SK-N-SH (cell line): ENCODE data around the gene ZNF784. TPM values are rescaled to one million over a fixed set of nuclear protein-coding genes. Genes with fewer than 3 reads are reported as not detected.

Source experiments
- CTCF ChIA-PET: fragments of 300-600, 350-600 bp; formaldehyde crosslinking; extraction: SDS; loops from one replicate; lab custom pipeline; 2021; lab: Yijun Ruan, JAX
- POLR2A ChIA-PET: fragments of 350-600 bp; sonication (Branson Sonifier 250); formaldehyde crosslinking; extraction: SDS; loops from one replicate; lab custom pipeline; 2020; ENCODE audit warnings: antibody characterized with exemption, inconsistent platforms; lab: Yijun Ruan, JAX
- DNase-seq: peaks from one replicate; pipeline ENCODE4 v3.0.0; 2012
- H2AFZ ChIP-seq: fragments of 200-600 bp; sonication (generic); 2 replicates; pipeline ENCODE4 v1.8.1; 2016; ENCODE audit warnings: antibody characterized with exemption, mild to moderate bottlenecking, low read depth
- H3F3A ChIP-seq: fragments of 200-600 bp; sonication (generic); replicated peaks from 2 replicates; pipeline ENCODE3; 2016; ENCODE audit warnings: antibody characterized with exemption, mild to moderate bottlenecking; ENCODE audit not compliant: insufficient read depth
- H3K27ac ChIP-seq, 2 experiments: fragments of 200-500 bp in 1 of 2; fragments of 200-600 bp in 1 of 2; sonication (Bioruptor generic) in 1 of 2; sonication (generic), shearing (Covaris generic) in 1 of 2; 2 replicates each; pipeline versions ENCODE4 v1.5.1 to v1.6.1; 2014 to 2016; ENCODE audit warnings: low read depth in 2 of 2, inconsistent platforms in 1 of 2, low read length in 1 of 2, mild to moderate bottlenecking in 1 of 2, mixed read lengths in 1 of 2
- H3K27me3 ChIP-seq: fragments of 200-600 bp; sonication (generic), shearing (Covaris generic); 2 replicates; pipeline ENCODE4 v1.6.1; 2016; ENCODE audit warnings: mixed run types; ENCODE audit not compliant: insufficient read depth
- H3K36me3 ChIP-seq, 2 experiments: fragments of 200-500 bp in 1 of 2; fragments of 200-600 bp in 1 of 2; sonication (Bioruptor generic) in 1 of 2; sonication (generic) in 1 of 2; replicated peaks in 1 of 2; 2 replicates each; pipeline versions ENCODE3 to v1.5.1; 2014 to 2016; ENCODE audit warnings: low read length in 1 of 2, mild to moderate bottlenecking in 1 of 2; ENCODE audit not compliant: insufficient read depth in 2 of 2, control insufficient read depth in 1 of 2
- H3K4me1 ChIP-seq, 2 experiments: fragments of 200-500 bp in 1 of 2; fragments of 200-600 bp in 1 of 2; sonication (Bioruptor generic) in 1 of 2; sonication (generic), shearing (Covaris generic) in 1 of 2; 2 replicates each; pipeline versions ENCODE4 v1.5.1 to v1.6.1; 2014 to 2016; ENCODE audit warnings: low read depth in 1 of 2, low read length in 1 of 2, mixed run types in 1 of 2; ENCODE audit not compliant: insufficient read depth in 2 of 2, control insufficient read depth in 1 of 2
- H3K4me2 ChIP-seq: fragments of 200-600 bp; sonication (generic), shearing (Covaris generic); 2 replicates; pipeline ENCODE4 v1.6.1; 2017; ENCODE audit warnings: mixed run types
- H3K4me3 ChIP-seq, 2 experiments: fragments of 200-500 bp in 1 of 2; fragments of 200-600 bp in 1 of 2; sonication (Bioruptor generic) in 1 of 2; sonication (generic), shearing (Covaris generic) in 1 of 2; 2 replicates each; pipeline versions ENCODE4 v1.5.1 to v1.8.1; 2014 to 2016; ENCODE audit warnings: low read depth in 2 of 2, inconsistent platforms in 1 of 2, low read length in 1 of 2, mild to moderate bottlenecking in 1 of 2, mixed read lengths in 1 of 2, moderate library complexity in 1 of 2
- H3K79me2 ChIP-seq: fragments of 200-600 bp; sonication (generic); 2 replicates; pipeline ENCODE4 v1.8.1; 2017; ENCODE audit warnings: mild to moderate bottlenecking; ENCODE audit not compliant: insufficient read depth
- H3K9ac ChIP-seq: fragments of 200-600 bp; sonication (generic); 2 replicates; pipeline ENCODE4 v1.6.1; 2017; ENCODE audit warnings: mixed run types
- H3K9me2 ChIP-seq: fragments of 200-600 bp; sonication (generic); 2 replicates; pipeline ENCODE4 v1.6.1; 2017; ENCODE audit warnings: mixed run types
- H3K9me3 ChIP-seq: fragments of 200-600 bp; sonication (generic); 2 replicates; pipeline ENCODE4 v1.6.1; 2017; ENCODE audit warnings: mixed run types, mild to moderate bottlenecking, moderate library complexity
- H4K20me1 ChIP-seq: fragments of 200-600 bp; sonication (generic); 2 replicates; pipeline ENCODE4 v1.6.1; 2017; ENCODE audit warnings: mild to moderate bottlenecking, mixed run types; ENCODE audit not compliant: insufficient read depth
- CHD2 ChIP-seq: fragments of 150-350 bp; IDR thresholded peaks from 2 replicates; pipeline ENCODE4 v1.6.1; 2018; ENCODE audit warnings: low read length; ENCODE audit not compliant: partially characterized antibody
- CTCF ChIP-seq: fragments of 200-600 bp; sonication (generic); IDR thresholded peaks from 2 replicates; pipeline ENCODE4 v1.6.1; 2017; ENCODE audit warnings: antibody characterized with exemption, mild to moderate bottlenecking, moderate library complexity
- ELF1 ChIP-seq: IDR thresholded peaks from 2 replicates; pipeline ENCODE4 v1.4.0; 2012
- MXI1 ChIP-seq: IDR thresholded peaks from 2 replicates; pipeline ENCODE4 v1.6.1; 2012; ENCODE audit warnings: mild to moderate bottlenecking, low read depth, low read length, improper control_type of control experiment
- NRF1 ChIP-seq: IDR thresholded peaks from 2 replicates; pipeline ENCODE4 v1.6.1; 2012; ENCODE audit warnings: low read depth, mild to moderate bottlenecking, low read length
- PBX3 ChIP-seq: IDR thresholded peaks from 2 replicates; pipeline ENCODE4; 2012
- RFX5 ChIP-seq: IDR thresholded peaks from 2 replicates; pipeline ENCODE4 v1.6.1; 2012; ENCODE audit warnings: mild to moderate bottlenecking, improper control_type of control experiment, low read length
- RXRA ChIP-seq: IDR thresholded peaks from 2 replicates; pipeline ENCODE4 v1.4.0; 2012; ENCODE audit warnings: low read depth, mild to moderate bottlenecking, borderline replicate concordance
- SIN3A ChIP-seq: IDR thresholded peaks from 2 replicates; pipeline ENCODE4 v1.6.1; 2012; ENCODE audit warnings: low read depth, mild to moderate bottlenecking, low read length, moderate library complexity, borderline replicate concordance
- SMC3 ChIP-seq: IDR thresholded peaks from 2 replicates; pipeline ENCODE4 v1.6.1; 2012; ENCODE audit warnings: low read depth, low read length, improper control_type of control experiment
- TAF1 ChIP-seq: IDR thresholded peaks from 2 replicates; pipeline ENCODE4 v1.6.1; 2012; ENCODE audit warnings: low read depth, mild to moderate bottlenecking, low read length, moderate library complexity, borderline replicate concordance
- USF2 ChIP-seq: fragments of 150-350 bp; IDR thresholded peaks from 2 replicates; pipeline ENCODE4 v1.6.1; 2017; ENCODE audit warnings: antibody characterized with exemption, low read length, low read depth, borderline replicate concordance
- YY1 ChIP-seq: IDR thresholded peaks from 2 replicates; pipeline ENCODE4 v1.4.0; 2012; ENCODE audit warnings: low read depth, mild to moderate bottlenecking
- WGBS: methylation state at CpG from one replicate; pipeline ENCODE4 v1.1.6; 2017; ENCODE audit warnings: low lambda C conversion rate; 5-methylcytosine and 5-hydroxymethylcytosine counted together
- polyA plus RNA-seq, 3 experiments: library from polyadenylated mRNA; depleted of rRNA; stranded (reverse); fragments of >200 nt; gene quantifications; 2 replicates each; pipeline ENCODE4 v1.2.3, GENCODE V29; 2012

Gene ZNF784
- polyA plus RNA-seq, 1 of the 3 experiments (the other 2 are of a cell fraction), result 5.5 TPM

GRCh38 chr19:55603115-55603514 is 21.3 kb downstream of the ZNF784 start:
- Histone ChIP-seq H3K79me2 (peaks cover 40% of the 10 kb centered on the region), H3K9me2 (no peaks in the 10 kb centered on the region), H3K4me3 (no peak overlapping the region)
- no peak for TF ChIP-seq USF2
- TF ChIP-seq NRF1, result no peak
- TF ChIP-seq MXI1, result no peak
- TF ChIP-seq PBX3, result no peak
- TF ChIP-seq CHD2, result no peak
- no peak for TF ChIP-seq SMC3
- TF ChIP-seq TAF1, result no peak
- no peak for TF ChIP-seq SIN3A
- TF ChIP-seq YY1, result no peak
- no peak for TF ChIP-seq CTCF
- no peak for TF ChIP-seq RFX5
- TF ChIP-seq RXRA, result no peak
- no peak for TF ChIP-seq ELF1
- TF ChIP-seq, all 33 proteins: peak for 0
- 94% methylated on average over 21 of the region's 21 CpGs for WGBS
- Histone ChIP-seq H3F3A (peaks cover 28% of the 10 kb centered on the region), H3K4me2 (no peak overlapping the region), H4K20me1 (peaks cover 14% of the 10 kb centered on the region; the same call in 1 of the 2 replicates), H3K36me3 (peaks cover 0 to 5% of the 10 kb centered on the region in 2 experiments), H2AFZ (no peak overlapping the region), H3K9me3 (no peaks in the 10 kb centered on the region), H3K4me1 (peaks cover 7 to 24% of the 10 kb centered on the region in 2 experiments; a peak in 3 of 4 replicates), H3K27ac (no peak overlapping the region), H3K27me3 (no peaks in the 10 kb centered on the region), H3K9ac (no peak overlapping the region)
- DNase-seq, result no peak
- ChIA-PET CTCF (interaction anchor here (3.5 kb wide), 1 partner anchor 28 kb away, joined by 31 read pairs; no protein-coding TSS in a partner anchor), POLR2A (no interaction called here)
